Stimulated activated CD8-positive, alpha-beta memory T cell treated with anti-CD3 and anti-CD28 coated beads, Interleukin-15, amount 100 ng/mL, for 24 hours (primary cell): ENCODE results near the gene GJB1.
"Not testable (repeated sequence)": the region's sequence is repeated elsewhere in the genome, so short reads cannot be mapped to it uniquely, and the experiment has no call there.

ENCODE experiments used
- DNase-seq: peaks from one replicate; pipeline ENCODE4 v3.0.0-alpha.2; 2020; ENCODE audit warnings: low read depth

GJB1 gene

DNA sequence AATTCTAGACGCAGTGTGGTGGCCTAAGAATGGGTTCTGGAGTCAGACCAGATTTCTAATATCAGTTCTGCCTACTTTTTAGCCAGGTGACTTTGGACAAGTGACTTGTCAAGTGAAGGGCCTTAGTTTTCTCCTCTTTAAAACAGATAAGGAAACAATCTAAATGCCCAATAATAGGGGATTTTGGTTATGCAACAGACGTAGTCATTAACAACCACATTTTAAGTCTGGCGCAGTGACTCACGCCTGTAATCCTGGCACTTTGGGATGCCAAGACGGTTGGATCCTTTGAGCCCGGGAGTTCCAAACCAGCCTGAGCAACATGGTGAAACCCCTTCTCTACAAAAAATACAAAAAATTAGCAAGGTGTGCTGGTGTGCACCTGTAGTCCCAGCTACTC lies 33.0 kb downstream of the GJB1 start:
- no peak for DNase-seq

DNA sequence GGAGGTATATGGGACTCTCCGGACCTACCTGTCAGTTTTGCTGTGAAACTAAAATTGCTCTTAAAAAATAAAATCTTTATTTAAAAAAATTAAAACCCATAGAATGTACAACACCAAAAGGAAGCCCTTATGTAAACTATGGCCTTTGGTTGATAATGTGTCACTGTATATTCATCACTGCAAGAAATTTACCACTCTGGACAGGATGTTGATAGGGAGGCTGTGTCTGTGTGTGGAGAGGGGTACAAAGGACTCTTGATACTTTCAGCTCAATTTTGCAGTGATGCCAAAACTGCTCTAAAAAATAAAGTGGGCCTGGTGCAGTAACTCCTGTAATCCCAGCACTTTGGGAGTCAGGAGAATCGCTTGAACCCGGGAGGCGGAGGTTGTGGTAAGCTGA lies 33.8 kb downstream of the GJB1 start:
- DNase-seq = no peak

DNA sequence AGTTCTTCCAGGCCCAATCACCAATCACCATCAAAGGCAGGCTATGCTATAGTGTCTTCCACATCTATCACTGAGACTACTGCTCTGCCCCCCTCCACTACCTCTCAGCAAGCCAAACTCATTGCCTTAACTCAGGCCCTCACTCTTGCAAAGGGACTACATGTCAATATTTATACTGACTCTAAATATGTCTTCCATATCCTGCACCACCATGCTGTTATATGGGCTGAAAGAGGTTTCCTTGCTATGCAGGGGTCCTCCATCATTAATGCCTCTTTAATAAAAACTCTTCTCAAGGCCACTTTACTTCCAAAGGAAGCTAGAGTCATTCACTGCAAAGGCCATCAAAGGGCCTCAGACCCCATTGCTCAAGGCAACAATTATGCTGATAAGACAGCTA lies 45.6 kb downstream of the GJB1 start:
- not testable (repeated sequence) for DNase-seq

DNA sequence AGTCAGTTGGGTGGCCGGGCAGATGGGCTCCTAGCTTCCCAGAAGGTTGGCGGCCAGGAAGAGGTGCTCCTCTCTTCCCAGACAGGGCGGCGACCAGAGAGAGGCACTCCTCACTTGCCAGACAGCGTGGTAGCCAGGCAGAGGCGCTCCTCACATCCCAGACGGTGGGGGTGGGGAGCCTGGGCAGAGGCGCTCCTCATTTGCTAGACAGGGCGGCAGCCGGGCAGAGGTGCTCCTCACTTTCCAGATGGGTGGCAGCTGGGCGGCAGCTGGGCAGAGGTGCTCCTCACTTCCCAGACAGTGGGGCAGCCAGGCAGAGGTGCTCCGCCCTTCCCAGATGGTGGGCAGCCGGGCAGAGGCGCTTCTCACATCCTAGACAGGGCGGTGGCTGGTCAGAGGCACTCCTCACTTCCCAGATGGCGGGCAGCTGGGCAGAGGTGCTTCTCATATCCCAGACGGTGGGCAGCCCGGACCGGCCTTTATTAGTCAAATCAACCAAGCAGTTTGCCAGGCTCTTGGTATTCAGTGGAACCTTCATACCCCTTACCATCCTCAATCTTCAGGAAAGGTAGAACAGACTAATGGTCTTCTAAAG lies 46.9 kb downstream of the GJB1 start:
- no peak for DNase-seq

DNA sequence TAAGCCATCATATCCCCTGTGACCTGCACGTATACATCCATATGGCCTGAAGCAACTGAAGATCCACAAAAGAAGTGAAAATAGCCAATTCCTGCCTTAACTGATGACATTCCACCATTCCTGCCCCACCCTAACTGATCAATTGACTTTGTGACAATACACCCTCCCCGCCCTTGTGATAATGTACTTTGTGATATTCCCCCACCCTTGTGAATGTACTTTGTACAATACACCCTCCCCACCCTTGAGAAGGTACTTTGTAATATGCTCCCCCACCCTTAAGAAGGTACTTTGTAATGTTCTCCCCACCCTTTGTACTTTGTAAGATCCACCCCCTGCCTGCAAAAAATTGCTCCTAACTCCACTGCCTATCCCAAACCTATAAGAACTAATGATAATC lies 49.3 kb downstream of the GJB1 start:
- DNase-seq = not testable (repeated sequence)
